Right lobe of liver (tissue), 4 donors: ENCODE measurements around the gene FBXO7.

Source experiments
- CTCF ChIP-seq, 4 donors: fragments of 200-600 bp in 3 of 4; fragments of 450-650 bp in 1 of 4; IDR thresholded peaks; one replicate each; pipeline versions ENCODE4 v1.5.1 to v1.8.0; 2016 to 2022; ENCODE audit warnings: antibody characterized with exemption in 4 of 4, mild to moderate bottlenecking in 2 of 4
- POLR2A ChIP-seq: fragments of 450-650 bp; IDR thresholded peaks from one replicate; pipeline ENCODE4 v1.6.1; 2017; ENCODE audit warnings: antibody characterized with exemption, mild to moderate bottlenecking
- donor health status: DM: no; HTN: no; CAD: no.
- donor health status: DM: no; HTN: no; CAD: no.
- donor health status: DM: no; HTN: yes; CAD: no.

GRCh38 chr22:32538521-32538920 lies 63.9 kb downstream of the FBXO7 start:
- no peak for TF ChIP-seq CTCF (IDR thresholded peaks at IDR 0.05)
- no peak for TF ChIP-seq POLR2A
